Trophoblast cell (in vitro differentiated cells and primary cell): ENCODE results near the gene CPA2.
"Not testable (repeated sequence)": the region's sequence is repeated elsewhere in the genome, so short reads cannot be mapped to it uniquely, and the experiment has no call there.

Source experiments
- DNase-seq, 2 donors: peaks; one replicate each; pipeline ENCODE4 v3.0.0-alpha.2; 2016
- H2AFZ ChIP-seq: 2 replicates; pipeline ENCODE4 v1.6.1; 2013; ENCODE audit warnings: low read length, moderate library complexity, mild to moderate bottlenecking; ENCODE audit not compliant: insufficient read depth, poor library complexity
- H2AK5ac ChIP-seq: 2 replicates; pipeline ENCODE4 v1.6.1; 2013; ENCODE audit warnings: mild to moderate bottlenecking, low read length
- H2BK120ac ChIP-seq: 2 replicates; pipeline ENCODE4 v1.6.1; 2013; ENCODE audit warnings: low read length, mild to moderate bottlenecking, moderate library complexity; ENCODE audit not compliant: insufficient read depth, poor library complexity
- H2BK12ac ChIP-seq: 2 replicates; pipeline ENCODE4 v1.6.1; 2013; ENCODE audit warnings: mild to moderate bottlenecking, low read length, moderate library complexity
- H2BK5ac ChIP-seq: 2 replicates; pipeline ENCODE4 v1.6.1; 2013; ENCODE audit warnings: low read length, low read depth, moderate library complexity, mild to moderate bottlenecking; ENCODE audit not compliant: poor library complexity
- H3K14ac ChIP-seq: 2 replicates; pipeline ENCODE4 v1.6.1; 2013; ENCODE audit warnings: mild to moderate bottlenecking, low read length
- H3K18ac ChIP-seq: 2 replicates; pipeline ENCODE4 v1.6.1; 2013; ENCODE audit warnings: mild to moderate bottlenecking, low read length
- H3K23ac ChIP-seq: 2 replicates; pipeline ENCODE4 v1.6.1; 2013; ENCODE audit warnings: low read length
- H3K27ac ChIP-seq: 2 replicates; pipeline ENCODE4 v1.5.1; 2013; ENCODE audit warnings: low read depth, mild to moderate bottlenecking, inconsistent platforms, low read length, moderate library complexity
- H3K27me3 ChIP-seq: 2 replicates; pipeline ENCODE4 v1.6.1; 2013; ENCODE audit warnings: inconsistent platforms, mild to moderate bottlenecking, low read length, moderate library complexity; ENCODE audit not compliant: insufficient read depth
- H3K36me3 ChIP-seq, 2 experiments: 1 replicate in 1 of 2; 2 replicates in 1 of 2; pipeline ENCODE4 v1.6.1; 2013; ENCODE audit warnings: low read length in 2 of 2, mild to moderate bottlenecking in 2 of 2, moderate library complexity in 1 of 2; ENCODE audit not compliant: insufficient read depth in 2 of 2, control insufficient read depth in 1 of 2
- H3K4ac ChIP-seq: 2 replicates; pipeline ENCODE4 v1.6.1; 2013; ENCODE audit warnings: low read depth, mild to moderate bottlenecking, low read length, moderate library complexity
- H3K4me1 ChIP-seq, 2 experiments: 1 replicate in 1 of 2; 2 replicates in 1 of 2; pipeline ENCODE4 v1.6.1; 2013; ENCODE audit warnings: low read length in 2 of 2, mild to moderate bottlenecking in 2 of 2, moderate library complexity in 1 of 2; ENCODE audit not compliant: insufficient read depth in 2 of 2, control insufficient read depth in 1 of 2
- H3K4me2 ChIP-seq: 2 replicates; pipeline ENCODE4 v1.6.1; 2013; ENCODE audit warnings: inconsistent platforms, mild to moderate bottlenecking, low read length, moderate library complexity
- H3K4me3 ChIP-seq: 2 replicates; pipeline ENCODE4 v1.5.1; 2013; ENCODE audit warnings: mild to moderate bottlenecking, low read depth, low read length, inconsistent platforms
- H3K79me1 ChIP-seq: one replicate; pipeline ENCODE4 v1.6.1; 2013; ENCODE audit warnings: low read length
- H3K79me2 ChIP-seq: 2 replicates; pipeline ENCODE4 v1.6.1; 2013; ENCODE audit warnings: low read length, mild to moderate bottlenecking; ENCODE audit not compliant: control insufficient read depth, insufficient read depth, poor library complexity
- H3K9ac ChIP-seq: 2 replicates; pipeline ENCODE4 v1.6.1; 2013; ENCODE audit warnings: mild to moderate bottlenecking, low read length
- H3K9me3 ChIP-seq: 2 replicates; pipeline ENCODE4 v1.6.1; 2013; ENCODE audit warnings: low read depth, mild to moderate bottlenecking, control low read depth, inconsistent platforms, low read length; ENCODE audit not compliant: insufficient read depth
- H4K12ac ChIP-seq: 2 replicates; pipeline ENCODE4 v1.6.1; 2013; ENCODE audit warnings: low read depth, mild to moderate bottlenecking, low read length, moderate library complexity
- H4K8ac ChIP-seq: 2 replicates; pipeline ENCODE4 v1.6.1; 2013; ENCODE audit warnings: low read depth, mild to moderate bottlenecking, low read length, moderate library complexity
- H4K91ac ChIP-seq: one replicate; pipeline ENCODE4 v1.6.1; 2013; ENCODE audit warnings: low read depth, mild to moderate bottlenecking, low read length, moderate library complexity
- WGBS: extraction: QIAGEN DNeasy Blood & Tissue Kit; methylation state at CpG from one replicate; pipeline ENCODE4 v1.1.7; 2013; ENCODE audit warnings: missing lambda C conversion rate; ENCODE audit not compliant: insufficient read length, insufficient coverage; ENCODE audit errors: extremely low coverage; 5-methylcytosine and 5-hydroxymethylcytosine counted together

Gene CPA2

GRCh38 chr7:130232209-130232608 is 34.5 kb upstream of the CPA2 start:
- Histone ChIP-seq H3K79me1 (no peaks in the 10 kb centered on the region), H4K12ac (no peak overlapping the region), H2AFZ (no peak overlapping the region), H2BK120ac (no peak overlapping the region), H2AK5ac (no peak overlapping the region), H3K4ac (no peak overlapping the region), H2BK12ac (no peak overlapping the region), H3K23ac (no peak overlapping the region), H2BK5ac (no peak overlapping the region), H3K4me1 (no peaks in the 10 kb centered on the region), H3K4me2 (no peak overlapping the region), H3K4me3 (no peak overlapping the region), H3K79me2 (no peaks in the 10 kb centered on the region), H3K9ac (no peak overlapping the region), H4K8ac (no peak overlapping the region), H3K27ac (no peak overlapping the region), H3K14ac (no peak overlapping the region), H3K27me3 (no peaks in the 10 kb centered on the region), H3K36me3 (no peaks in the 10 kb centered on the region), H3K18ac (no peak overlapping the region), H3K9me3 (peaks cover 2% of the 10 kb centered on the region), H4K91ac (no peak overlapping the region)
- DNase-seq: no peak
- no CpG with 5 or more reads among the region's 2 CpGs for WGBS

GRCh38 chr7:130234078-130234477 is 32.6 kb upstream of the CPA2 start:
- Histone ChIP-seq H2BK5ac (no peak overlapping the region), H3K79me1 (no peaks in the 10 kb centered on the region), H3K9me3 (peaks cover 2% of the 10 kb centered on the region), H3K18ac (no peak overlapping the region), H4K8ac (no peak overlapping the region), H3K27ac (no peak overlapping the region), H3K36me3 (no peaks in the 10 kb centered on the region), H3K9ac (no peak overlapping the region), H2BK12ac (no peak overlapping the region), H3K4ac (no peak overlapping the region), H3K4me2 (no peak overlapping the region), H2AK5ac (no peak overlapping the region), H3K4me1 (no peaks in the 10 kb centered on the region), H3K79me2 (no peaks in the 10 kb centered on the region), H3K14ac (no peak overlapping the region), H3K23ac (no peak overlapping the region), H3K4me3 (no peak overlapping the region), H4K12ac (no peak overlapping the region), H4K91ac (no peak overlapping the region), H2BK120ac (no peak overlapping the region), H2AFZ (no peak overlapping the region), H3K27me3 (no peaks in the 10 kb centered on the region)
- DNase-seq: no peak
- WGBS: no CpG with 5 or more reads among the region's 2 CpGs

GRCh38 chr7:130236361-130236760 is 30.3 kb upstream of the CPA2 start:
- H4K91ac ChIP-seq, H3K9me3 ChIP-seq, H4K8ac ChIP-seq, H2AK5ac ChIP-seq, H3K4ac ChIP-seq, DNase-seq, H3K18ac ChIP-seq, H3K9ac ChIP-seq, H3K23ac ChIP-seq, H3K79me1 ChIP-seq, H3K27ac ChIP-seq, H3K4me3 ChIP-seq, H2AFZ ChIP-seq, H3K14ac ChIP-seq, H3K79me2 ChIP-seq, H4K12ac ChIP-seq, H2BK120ac ChIP-seq, H2BK12ac ChIP-seq, H3K27me3 ChIP-seq, H2BK5ac ChIP-seq, H3K4me2 ChIP-seq, H3K4me1 ChIP-seq, H3K36me3 ChIP-seq: not testable (repeated sequence)
- no CpG with 5 or more reads among the region's 4 CpGs for WGBS

GRCh38 chr7:130240240-130240639 is 26.4 kb upstream of the CPA2 start:
- DNase-seq: no peak
- Histone ChIP-seq H4K91ac (no peak overlapping the region), H3K9ac (no peak overlapping the region), H2AFZ (no peak overlapping the region), H3K27ac (no peak overlapping the region), H3K4me2 (no peak overlapping the region), H3K14ac (no peak overlapping the region), H3K4me1 (peaks cover 0 to 2% of the 10 kb centered on the region in 2 experiments), H3K79me2 (no peaks in the 10 kb centered on the region), H3K23ac (no peak overlapping the region), H3K36me3 (no peaks in the 10 kb centered on the region), H3K9me3 (no peaks in the 10 kb centered on the region), H4K8ac (no peak overlapping the region), H2BK120ac (no peak overlapping the region), H3K27me3 (no peaks in the 10 kb centered on the region), H4K12ac (no peak overlapping the region), H2AK5ac (no peak overlapping the region), H3K79me1 (no peaks in the 10 kb centered on the region), H3K4ac (no peak overlapping the region), H2BK12ac (no peak overlapping the region), H3K4me3 (no peak overlapping the region), H2BK5ac (no peak overlapping the region), H3K18ac (no peak overlapping the region)
- no CpG with 5 or more reads among the region's 1 CpG for WGBS
